GM04504 (cell line): Measurements from ENCODE around the gene CLEC19A.
"Not testable (repeated sequence)": the region's sequence is repeated elsewhere in the genome, so short reads cannot be mapped to it uniquely, and the experiment has no call there.

ENCODE experiments used
- DNase-seq: peaks from one replicate; pipeline ENCODE4 v3.0.0-alpha.2; 2012; ENCODE audit warnings: low read depth

The CLEC19A gene

DNA sequence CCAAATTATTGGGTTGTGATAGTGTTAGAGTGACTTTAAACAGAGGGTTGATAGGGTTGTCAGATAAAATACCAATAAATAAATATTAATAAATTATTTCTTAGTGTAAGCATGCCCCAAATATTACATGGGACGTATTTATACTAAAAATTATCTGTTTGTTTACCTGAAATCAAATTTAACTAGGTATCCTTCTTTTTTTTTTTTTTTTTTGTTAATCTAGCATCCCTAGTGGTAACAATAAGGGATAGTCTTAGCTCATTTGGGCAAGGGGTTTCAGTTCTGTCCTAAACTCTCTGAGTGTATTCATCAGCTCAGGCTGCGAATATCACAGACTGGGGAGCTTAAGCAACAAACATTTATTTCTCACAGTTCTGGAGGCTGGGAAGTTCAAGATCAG lies 1.3 kb downstream of the CLEC19A start:
- no peak for DNase-seq

DNA sequence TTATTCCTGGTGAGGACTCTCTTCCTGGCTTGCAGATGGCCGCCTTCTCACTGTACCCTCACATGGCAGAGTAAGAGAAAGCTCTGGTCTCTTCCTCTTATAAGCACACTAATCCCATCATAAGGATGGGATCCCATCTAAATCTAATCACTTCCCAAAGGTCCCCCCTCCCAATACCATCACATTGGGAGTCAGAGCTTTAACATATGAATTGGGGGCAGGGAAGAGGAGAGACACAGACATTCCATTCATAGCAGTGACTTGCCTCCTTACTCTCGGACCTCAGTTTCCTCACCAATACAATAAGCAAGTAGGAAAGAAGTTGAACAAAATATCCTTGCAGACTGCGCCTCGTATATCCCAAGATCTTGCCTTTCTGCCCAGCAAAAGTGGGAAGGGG lies 1.7 kb downstream of the CLEC19A start:
- no peak for DNase-seq

DNA sequence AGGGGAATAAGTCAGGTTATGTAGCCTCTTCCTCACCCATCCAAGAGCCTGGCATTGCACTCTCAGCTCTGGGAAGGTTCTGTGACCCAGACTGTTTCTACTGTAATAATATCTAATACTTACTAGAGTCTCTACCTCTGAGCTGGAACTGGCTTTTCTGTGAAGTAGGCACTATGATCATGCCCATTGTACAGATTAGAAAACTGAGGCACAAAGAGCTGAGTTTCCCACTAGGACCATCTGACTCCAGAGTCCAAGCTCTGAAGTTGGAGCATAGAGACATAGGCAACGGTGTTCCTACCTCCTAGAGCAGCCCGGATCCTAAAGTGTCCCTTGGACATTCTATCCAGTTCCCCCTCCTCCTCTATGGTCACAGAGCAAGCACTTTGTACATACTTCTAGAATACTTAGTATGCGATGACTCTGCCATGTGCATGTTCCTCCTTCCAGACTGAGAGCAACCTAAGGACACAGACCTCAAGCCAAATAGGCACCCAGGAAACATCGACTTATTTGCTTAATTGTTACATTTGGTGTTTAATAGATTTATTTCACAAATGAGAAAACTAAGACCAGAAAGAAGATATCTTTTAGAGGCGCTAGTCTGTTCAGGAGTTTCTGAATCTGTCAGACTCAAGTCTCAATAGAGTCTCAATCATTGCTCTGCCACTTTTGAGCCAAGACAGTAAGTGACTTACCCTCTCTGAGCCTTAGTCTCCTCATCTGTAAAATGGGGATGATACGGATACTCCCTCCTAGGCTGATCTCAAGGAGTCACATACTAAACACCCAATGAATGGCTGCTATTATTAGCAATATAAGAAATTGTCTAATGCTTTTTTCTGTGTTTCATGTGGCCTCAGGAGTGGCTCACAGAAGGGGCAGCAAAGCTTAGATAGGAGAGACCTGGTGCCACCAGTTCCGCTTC lies 3.6 kb downstream of the CLEC19A start:
- no peak for DNase-seq

DNA sequence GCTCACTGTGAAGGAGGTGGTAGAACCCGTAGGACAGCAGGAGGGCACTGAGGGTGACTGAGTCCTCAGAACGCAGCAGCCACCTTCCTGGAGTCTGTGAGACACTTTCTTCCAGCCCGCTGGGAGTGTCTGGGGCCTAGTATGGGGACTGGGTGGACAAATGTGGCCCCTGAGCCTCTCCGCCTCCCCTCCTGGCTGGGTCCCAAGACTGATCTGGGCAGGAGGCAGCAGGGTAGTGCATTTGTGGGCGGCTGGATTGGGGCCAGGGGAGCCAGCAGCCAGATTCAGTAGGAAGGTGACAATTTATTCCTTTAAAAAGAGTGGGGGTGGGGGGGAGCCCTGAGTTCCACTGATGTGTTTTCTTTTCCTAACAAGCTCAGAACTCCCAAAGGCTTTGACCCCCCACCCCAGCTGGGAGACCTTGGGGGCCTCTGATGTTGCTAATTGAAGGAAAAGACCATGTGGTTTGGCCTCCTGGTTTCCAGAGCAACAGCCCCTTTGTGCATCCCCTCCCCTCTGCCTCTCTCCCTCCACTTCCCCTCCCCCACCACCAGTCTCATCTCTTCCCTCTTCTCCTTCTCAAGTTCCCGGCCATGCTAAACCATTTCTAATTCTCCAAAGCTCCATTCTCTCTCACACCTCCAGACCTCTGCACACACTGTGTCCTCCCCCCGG lies 4.4 kb downstream of the CLEC19A start:
- no peak for DNase-seq

DNA sequence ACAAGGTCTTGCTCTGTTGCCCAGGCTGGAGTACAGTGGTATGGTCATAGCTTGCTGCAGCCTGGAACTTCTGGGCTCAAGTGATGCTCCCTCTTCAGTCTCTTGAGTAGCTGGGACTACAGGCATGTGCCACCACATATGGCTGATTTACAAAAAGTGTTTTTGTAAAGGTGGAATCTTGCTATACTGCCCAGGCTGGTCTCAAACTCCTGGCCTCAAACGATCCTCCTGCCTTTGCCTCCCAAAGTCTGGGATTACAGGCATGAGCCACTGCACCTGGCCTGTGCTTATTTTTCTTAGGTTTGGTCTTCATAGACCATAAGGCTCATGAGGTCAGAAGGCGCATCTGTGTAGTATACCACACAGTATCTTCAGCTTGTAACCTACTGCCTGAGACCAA lies 5.3 kb downstream of the CLEC19A start:
- no peak for DNase-seq

DNA sequence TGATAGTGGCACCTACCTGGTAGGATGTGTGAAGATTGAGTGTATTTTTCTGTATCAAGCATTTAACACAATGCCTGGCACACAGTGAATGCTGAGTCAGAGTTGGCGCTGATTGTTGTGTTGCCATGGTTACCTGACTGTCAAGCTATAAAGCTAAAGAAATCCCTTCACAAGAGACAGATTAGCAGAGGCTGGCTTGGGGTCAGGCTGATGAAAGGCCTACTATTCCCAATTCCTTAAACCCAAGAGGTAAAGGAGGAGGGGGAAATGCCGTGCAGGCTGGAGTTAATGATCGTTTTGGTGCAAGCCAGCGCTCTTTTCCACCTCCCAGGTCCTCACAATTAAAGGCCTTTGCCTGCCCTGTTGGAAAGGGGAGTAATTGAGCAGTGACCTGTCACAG lies 5.9 kb downstream of the CLEC19A start:
- DNase-seq, result no peak

DNA sequence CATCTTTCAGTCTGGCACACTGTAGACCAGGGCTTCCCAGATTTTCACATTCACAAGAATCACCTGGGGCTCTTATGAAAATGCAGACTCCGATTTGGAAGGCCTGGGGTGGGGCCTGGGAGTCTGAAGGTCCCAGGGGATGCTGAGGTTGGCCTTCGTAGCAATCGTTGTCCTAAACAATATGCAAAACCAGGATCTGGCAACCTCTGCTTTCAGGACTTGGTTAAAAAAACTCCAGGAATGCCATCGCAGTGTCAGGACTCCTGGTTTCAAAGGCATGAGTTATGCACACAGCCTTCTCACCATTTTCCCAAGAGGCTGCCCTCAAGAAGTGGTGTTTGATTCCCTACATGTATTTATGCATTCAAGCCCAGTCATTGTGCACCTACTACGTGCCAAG lies 6.7 kb downstream of the CLEC19A start:
- no peak for DNase-seq

DNA sequence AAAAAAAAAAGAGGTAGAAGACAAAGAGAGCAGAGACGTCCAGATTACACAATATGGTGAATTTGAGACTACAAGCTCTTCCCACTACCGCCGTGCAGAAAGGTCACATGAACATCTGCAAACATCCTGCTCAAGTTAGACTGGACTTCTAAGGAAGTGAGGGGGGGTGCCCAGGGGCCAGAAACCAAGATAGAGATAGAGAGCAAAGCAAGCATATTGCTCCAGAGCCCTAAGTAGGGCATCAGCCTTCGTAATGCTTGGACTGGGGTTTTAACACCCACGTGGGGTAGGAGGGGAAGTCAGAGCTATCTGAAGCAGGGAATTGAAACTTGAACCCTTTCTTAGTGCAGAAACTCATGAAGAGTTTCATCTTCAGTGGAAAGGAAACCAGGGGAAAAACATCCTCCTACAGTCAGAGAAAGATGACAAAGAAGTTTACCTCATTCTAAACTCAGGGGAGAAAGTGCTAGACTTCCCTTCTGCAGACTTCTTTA lies 8.7 kb downstream of the CLEC19A start:
- DNase-seq, result no peak

DNA sequence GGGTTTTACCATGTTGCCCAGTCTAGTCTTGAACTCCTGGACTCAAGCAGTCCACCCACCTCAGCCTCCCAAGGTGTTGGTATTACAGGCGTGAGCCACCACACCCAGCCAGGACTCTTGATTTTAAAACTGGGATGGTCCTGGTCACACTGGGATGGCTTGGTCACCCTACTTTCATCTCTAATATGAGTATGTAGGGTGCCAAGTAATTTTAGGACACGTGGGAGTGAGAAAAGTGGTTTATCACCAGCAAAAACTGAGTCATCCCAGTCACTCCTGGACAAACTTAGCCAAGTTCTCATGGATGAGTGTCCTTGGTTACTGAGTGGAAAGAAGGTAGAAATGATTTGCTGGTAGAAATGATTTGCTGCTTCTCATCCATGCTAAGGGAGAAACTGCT lies 9.9 kb downstream of the CLEC19A start:
- no peak for DNase-seq

DNA sequence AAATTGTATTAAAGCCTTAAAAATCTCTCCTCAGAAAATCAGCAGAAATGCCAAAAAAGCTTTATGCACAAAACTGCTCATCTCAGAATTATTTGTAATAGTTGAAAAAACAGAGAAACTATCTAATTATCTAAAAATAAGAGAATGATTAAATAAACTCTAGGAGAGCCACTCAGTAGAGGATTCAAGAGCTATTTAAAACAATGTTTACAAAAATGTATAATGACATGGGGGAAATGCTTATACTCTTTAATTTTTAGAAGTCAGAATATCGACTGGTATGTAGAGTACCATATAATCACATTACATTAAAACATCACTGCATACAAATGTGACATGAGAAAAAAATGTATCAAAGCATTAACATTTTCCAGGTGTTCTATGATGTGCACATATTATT lies 11.9 kb downstream of the CLEC19A start:
- no peak for DNase-seq

DNA sequence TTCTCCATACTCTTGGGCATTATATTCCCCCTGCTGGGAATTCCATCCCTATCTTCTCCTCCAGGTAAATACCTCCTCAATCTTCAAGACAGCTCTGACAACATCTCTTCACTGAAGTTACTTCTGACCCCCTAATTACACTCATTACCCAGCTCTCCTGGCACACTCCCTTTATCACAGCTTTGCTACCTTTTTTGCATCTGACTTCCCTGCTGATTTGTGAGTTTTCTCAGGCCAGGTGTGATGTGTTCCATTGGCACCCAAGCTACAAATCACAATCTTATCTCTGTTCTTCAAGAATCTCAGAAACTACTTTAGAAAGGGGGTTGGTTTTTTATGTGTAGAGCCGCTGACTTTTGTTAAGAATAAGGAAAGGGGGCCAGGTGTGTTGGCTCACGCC lies 14.0 kb downstream of the CLEC19A start:
- DNase-seq, result no peak

DNA sequence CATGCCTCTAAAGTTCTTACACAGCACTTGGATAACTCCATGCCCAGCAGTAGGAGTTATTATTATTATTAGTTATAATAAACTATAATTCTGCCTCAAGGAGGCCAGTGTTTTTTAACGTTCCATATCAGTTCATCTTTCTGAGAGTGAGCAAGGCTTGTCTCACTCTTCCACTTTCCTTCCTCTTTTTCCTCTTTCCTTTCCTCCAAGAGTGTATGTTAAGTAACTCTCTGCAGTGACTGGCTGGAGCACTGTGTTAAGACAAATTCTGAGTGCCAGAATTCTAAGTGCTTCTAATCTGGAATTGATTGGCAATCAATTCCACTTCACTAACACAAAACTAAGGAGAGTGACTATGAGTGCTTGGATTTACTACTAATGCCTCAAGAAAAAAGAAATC lies 16.4 kb downstream of the CLEC19A start:
- no peak for DNase-seq

DNA sequence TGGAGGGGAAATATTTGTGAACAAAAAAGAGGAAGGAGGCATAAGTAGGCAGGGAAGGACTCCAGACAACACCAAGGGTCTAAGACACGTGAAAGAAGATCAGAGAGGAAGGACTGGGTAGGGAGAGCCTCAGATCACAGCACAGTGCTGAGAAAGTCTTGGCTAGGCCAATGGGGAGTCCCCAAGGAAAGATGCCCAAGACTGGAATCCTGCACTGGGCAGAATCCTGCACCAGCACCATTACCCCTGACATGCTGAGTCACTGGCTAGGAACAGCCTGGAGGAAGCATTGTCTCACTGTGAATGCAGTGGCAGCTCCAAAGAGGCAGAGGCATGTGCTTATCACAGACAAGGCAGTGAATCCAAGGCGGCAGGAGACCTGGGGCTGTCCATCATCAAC lies 19.2 kb downstream of the CLEC19A start:
- no peak for DNase-seq

DNA sequence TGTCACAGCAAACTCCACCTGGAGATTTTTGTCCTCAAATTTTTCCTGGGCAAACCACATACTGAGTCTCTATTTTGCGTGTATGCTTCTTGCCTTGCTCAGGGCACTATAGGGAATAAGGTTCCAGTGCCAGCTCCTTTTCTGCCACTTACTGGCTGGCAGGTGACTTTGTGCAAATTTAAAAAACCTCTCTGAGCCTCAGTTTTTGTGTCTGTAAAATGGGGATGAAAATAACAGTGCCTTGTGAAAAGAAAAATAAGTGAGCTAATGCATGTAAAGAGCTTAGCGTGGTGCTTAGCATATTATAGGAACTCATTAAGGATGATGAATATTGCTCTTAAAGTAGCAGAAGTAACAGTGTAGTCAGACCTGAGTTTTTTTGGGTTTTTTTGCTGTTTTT lies 19.9 kb downstream of the CLEC19A start:
- DNase-seq, result no peak

DNA sequence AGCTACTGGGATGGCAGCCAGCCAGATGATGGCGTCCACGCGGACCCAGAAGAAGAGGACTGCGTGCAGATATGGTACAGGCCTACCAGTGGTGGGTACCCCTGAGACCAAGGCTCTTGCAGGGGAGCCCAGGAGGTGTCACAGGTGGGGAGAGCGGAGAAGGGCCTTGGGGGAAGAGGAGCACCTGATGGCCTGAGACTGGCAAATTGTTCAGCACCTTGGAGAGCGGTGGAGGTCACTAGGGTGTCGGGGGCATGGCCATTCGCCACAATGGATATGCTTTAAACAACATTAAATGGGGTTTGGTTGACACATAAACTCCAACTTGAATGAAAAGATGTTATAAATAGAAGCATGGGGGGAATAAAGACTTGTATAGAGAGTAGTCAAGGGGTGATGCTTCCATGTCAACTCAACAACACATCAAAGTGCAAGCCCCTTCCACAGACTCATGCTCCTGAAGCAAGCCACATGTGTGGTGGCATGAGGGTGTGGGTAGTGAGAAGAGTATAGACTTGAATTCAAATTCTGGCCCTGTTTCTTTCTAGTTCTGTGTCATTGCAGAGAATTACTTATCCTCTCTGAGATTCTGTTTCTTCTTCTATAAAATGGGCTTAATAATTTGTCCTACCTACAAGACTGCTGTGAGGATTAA lies 22.2 kb downstream of the CLEC19A start:
- DNase-seq, result no peak

DNA sequence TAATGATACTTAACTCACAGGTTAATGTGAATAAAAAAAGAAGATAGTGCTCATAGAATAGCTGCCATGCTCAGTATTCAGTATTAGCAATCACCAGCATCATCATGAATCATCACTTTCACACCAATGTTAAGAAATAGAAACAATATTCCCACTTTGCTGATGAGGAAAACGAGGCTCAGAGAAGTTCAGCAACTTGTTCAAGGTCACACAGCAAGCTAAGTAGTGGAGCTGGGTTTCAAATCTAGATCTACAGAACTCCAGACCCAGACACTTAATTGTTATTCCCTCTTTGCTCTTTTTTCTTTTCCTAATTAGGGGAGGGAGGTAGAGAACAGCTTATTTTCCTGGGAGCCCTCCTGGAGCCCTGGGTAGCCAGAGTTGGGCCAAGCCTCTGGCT lies 22.9 kb downstream of the CLEC19A start:
- no peak for DNase-seq

DNA sequence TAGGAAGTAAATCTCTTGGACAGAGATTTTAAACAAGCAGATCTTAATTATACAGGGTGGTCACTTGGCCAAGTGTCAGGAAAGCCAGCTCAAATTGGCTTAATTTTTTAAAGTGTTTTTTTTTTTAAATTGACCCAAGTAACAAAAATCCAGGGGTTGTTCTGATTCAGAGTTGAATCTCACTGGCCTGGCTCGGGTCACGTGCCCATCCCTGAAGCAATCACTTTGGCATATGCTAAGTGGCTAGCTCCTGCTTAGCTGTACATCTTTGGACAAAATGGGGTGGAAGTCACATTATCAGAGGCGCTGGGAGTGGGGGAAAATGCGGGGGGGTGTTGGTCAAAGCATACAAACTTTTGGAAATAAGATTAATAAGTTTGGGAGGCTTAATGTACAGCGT lies 23.6 kb downstream of the CLEC19A start:
- no peak for DNase-seq

DNA sequence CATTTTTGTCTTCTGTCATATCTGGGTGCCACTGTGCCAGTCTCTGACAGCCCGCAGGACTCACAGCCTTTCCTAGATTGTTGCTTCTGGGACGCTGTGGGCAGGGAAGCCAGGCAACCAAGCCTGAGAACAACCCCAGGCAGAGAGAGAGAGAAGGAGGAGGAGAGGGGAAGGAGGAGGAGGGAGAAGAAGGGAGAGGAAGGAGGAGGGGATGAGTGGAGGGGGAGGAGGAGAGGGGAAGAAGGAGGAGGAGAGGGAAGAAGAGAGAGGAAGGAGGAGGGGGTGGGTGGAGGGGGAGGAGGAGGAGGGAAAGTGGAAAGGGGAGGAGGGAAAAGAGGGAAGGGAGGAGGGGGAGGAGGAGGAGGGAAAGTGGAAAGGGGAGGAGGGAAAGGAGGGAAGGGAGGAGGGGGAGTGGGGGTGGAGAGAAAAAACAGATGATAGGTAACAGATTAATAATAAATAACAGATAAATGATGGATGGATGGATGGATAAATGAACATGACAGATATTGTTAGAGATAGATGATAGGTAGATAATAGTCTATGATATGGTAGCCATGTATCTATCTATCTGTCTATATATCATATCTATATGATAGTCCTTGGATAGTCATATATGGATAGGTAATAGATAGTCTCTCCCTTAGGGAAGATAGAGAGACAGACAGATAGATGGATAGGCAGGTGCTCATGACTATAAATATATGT lies 29.3 kb downstream of the CLEC19A start:
- DNase-seq, result no peak

DNA sequence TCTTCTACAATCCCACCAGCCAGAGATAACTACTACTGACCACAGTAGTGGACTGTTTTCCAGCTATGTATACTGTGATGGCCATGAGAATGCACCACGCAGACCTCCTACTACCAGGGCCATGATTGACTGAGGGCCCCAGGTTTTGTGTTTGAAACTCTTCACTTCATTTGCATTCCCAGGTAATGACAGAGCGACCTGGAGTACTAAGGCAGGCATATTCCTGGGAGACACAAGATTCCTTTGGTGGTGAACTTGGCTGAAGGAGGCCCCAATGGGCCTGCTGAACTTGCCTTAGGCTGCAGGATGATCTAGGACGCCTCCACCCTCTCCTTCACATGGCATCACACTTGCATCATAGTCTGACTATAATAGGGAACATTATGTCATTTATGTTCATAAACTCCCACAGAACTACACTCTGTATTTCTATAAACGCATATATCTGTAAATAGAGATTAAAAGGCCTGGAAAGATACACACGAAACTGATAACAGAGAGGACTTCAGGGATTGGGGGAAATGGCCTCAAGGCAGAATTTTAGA lies 30.4 kb downstream of the CLEC19A start:
- DNase-seq, result no peak

DNA sequence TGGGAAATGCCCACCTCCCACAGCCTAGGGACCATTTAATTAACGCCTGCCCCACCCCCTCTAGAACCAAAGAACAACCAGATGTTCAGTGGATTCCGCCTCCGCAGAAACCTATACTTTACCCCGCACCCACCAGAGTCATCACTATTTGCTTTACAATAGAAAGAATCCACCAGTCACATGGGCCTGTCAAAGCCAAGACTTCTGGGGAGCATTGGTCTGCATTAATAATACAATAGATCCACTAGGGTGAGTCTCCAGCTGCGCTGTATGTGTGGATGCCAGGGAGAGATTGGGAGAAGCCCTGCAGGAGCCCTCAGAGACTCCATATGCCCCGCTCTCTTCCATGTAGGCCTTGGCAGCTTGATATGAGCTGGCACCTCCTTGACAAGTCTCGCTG lies 31.3 kb downstream of the CLEC19A start:
- DNase-seq, result no peak

DNA sequence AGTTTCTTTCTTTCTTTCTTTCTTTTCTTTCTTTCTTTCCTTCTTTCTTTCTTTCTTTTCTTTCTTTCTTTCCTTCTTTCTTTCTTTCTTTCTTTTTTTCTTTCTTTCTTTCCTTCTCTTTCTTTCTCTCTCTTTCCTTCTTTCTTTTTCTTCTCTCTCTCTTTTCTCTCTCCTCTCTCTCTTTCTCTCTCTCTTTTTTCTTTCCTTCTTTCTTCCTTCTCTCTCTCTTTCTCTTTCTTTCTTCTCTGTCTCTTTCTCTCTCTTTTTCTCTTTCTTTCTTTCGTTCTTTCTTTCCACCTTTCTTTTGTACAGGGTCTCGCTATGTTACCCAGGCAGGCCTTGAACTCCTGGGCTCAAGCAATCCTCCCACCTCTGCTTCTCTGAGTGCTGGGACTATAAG lies 35.7 kb downstream of the CLEC19A start:
- DNase-seq, result not testable (repeated sequence)

DNA sequence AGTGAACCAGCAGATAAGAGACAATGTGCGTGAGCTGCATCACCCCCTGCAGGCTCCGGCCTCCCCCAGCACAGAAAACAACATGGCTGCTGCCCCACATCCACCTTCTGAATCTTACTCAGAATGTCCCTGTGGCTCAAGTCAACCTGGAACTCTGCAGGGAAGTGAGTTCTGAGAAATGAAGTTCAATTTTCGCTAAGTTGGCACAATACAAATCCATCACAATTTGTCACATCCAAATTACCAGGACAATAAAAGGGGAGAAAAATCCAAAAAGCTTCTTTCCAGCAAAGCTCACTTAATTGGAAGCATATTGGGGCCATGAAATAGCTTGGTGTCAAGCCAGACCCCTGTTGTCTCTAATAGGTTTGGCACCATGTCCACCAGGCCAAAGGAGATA lies 38.1 kb downstream of the CLEC19A start:
- DNase-seq, result no peak
